SW 1271 (cell line): ENCODE data around the gene CKAP2L.
A peak's percentile ranks its signal among the peaks of the same experiment; 100 is the strongest.
"Not testable (repeated sequence)": the region's sequence is repeated elsewhere in the genome, so short reads cannot be mapped to it uniquely, and the experiment has no call there.

ENCODE experiments used
- DNase-seq, 2 experiments: peaks; one replicate each; lab custom pipeline; 2025; lab: John Stamatoyannopoulos, UW

CKAP2L gene

DNA sequence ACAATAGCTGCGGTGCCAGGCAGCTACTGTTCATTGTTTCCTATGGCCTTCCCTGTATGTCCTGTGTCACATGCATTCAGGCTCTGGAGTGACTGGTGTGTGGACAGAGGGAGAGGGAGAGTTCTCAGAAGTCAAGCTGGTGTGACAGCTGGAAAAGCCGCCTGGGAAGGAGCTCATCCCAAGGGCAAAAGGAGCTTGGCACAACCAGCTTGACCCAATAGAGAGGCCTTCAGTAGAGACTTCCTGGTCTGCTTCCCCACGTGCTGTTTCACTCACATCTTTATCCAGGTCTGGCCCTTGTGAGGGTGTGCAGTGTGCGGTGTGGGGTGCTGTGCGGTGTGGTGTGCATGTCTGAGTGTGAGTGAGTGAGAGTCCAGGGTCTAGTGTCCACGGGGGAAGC, 54.7 kb downstream of the CKAP2L start:
- DNase-seq, result no peak

DNA sequence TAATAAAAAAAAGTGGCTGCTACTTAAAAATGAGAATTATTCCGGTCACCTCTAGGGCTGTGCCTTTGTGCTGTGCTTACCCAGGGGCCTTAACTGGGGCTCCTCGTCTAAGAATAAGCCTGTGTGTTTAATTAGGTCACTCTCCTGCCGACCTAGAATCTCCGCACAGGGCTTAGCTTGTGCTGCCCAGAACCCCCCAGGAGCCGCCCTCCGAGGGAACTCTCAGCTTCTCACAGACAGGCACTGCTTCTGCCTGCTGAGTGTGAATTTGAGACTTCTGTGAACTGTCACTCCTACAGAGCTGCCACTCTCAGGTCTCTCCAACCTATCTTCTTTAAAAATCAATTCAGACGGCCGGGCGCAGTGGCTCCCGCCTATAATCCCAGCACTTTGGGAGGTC, 55.4 kb downstream of the CKAP2L start:
- no peak for DNase-seq

DNA sequence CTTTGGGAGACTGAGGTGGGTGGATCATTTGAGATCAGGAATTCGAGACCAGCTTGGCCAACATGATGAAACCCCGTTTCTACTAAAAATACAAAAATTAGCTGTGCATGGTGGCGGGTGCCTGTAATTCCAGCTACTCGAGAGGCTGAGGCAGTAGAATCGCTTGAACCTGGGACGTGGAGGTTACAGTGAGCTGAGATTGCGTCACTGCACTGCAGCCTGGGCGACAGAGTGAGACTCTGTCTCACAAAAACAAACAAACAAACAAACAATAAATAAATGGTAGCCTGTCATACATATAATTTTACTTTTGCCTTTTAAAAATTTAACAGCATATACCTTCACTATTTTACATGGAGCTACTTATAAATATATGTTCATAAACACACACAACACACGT, 57.5 kb downstream of the CKAP2L start:
- DNase-seq, result not testable (repeated sequence)

DNA sequence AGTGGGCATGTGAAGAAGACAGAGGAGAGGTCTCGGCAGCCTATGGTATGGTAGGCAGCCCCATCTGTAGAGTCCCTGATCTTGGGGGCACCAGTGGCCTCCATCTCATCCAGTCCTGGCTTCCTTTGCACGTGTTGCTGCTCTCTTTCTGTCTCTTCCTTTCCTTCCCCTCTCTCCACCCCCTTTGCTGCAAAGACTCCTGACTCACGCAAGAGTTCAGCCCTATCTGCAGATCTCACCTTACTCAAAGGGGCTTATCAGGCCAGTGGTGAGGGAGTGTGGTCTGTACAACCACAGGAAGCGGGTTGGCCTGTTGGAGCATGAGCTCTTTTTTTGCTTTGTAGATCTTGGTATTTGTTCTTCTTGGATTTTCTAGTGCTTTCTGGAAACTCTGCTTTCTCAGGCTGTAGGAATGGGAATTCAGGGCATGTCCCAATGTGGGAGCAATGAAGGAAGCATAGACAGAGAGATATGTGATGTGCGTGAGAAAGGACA, 58.2 kb downstream of the CKAP2L start:
- no peak for DNase-seq

DNA sequence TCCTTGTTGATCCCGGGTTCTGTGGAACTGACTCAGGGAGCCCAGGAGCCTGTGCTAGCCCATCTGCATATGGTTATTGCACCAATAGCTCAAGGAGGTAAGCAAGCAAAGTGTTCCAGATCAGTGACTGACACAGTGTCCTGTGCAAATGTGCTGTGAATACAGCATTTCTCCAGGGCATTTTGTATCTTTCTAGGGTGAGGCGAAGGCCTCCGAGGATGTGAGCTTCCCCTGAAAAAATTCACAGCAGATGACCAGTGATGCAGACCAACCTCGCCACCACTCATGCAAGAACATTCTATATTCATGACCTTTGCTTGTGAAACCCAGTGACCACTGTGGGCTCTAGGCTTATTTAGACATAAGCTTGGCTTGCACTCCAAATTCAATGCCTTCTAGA, 58.8 kb downstream of the CKAP2L start:
- no peak for DNase-seq

DNA sequence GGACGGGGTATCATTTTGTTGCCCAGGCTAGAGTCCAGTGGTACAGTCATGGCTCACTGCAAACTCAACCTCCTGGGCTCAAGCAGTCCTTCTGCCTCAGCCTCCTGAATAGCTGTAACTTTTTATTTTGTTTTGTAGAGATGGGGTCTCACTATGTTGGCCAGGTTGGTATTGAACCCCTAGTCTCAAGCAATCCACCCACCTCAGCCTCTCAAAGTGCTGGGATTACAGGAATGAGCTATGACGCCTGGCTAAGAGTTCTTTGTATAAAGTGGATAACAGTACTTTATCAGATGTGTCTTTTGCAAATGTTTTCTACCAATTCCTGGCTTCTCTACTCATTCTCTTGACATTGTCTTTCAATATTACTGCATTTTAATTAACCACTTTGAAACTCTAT, 60.7 kb downstream of the CKAP2L start:
- no peak for DNase-seq

DNA sequence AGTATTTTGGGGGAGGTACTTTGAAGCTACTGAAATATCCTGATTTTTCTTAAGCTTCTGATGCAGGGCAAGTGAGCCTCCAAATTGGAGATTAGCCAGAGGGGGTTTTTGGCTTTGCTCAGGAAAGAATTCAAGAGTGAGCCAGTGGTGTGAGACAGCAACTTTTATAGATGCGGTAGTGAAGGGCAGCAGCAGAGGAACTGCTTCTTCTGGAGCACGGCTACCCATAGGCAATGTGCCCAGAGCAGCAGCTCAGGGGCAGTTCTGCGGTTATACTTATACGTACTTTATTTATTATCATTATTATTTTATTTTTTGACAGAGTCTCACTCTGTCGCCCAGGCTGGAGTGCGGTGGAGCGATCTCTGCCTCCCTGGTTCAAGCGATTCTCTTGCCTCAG, 63.4 kb downstream of the CKAP2L start:
- no peak for DNase-seq

DNA sequence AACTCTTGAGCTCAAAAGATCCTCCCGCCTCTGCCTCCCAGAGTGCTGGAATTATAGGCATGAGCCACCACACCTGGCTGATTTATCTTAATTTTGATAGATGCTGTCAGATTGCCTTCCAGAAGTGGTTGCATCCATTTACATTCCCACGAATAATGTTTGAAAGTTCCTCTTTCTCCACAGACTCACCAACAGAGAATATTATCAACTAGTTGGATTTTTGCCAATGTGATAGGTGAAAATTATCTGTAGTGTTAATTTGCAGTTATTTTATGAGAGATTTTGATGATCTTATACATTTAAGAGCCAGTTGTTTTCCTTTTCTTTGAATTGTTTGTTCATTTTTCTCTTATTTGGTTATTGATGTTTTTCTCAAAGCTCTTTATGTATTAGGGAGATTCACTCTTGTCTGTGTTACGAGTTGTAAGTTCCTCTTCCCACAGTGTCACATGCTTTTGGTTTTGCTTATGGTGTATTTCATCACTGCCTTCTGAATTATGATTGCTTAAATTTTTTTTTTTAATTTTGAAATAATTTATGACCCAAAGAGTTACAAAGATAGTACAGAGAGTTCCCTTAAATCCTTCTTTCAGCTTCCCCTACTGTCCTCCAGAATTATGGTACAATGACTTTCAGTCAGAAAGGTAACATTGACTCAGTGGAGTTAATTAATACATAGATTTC, 64.3 kb downstream of the CKAP2L start:
- DNase-seq, result no peak

DNA sequence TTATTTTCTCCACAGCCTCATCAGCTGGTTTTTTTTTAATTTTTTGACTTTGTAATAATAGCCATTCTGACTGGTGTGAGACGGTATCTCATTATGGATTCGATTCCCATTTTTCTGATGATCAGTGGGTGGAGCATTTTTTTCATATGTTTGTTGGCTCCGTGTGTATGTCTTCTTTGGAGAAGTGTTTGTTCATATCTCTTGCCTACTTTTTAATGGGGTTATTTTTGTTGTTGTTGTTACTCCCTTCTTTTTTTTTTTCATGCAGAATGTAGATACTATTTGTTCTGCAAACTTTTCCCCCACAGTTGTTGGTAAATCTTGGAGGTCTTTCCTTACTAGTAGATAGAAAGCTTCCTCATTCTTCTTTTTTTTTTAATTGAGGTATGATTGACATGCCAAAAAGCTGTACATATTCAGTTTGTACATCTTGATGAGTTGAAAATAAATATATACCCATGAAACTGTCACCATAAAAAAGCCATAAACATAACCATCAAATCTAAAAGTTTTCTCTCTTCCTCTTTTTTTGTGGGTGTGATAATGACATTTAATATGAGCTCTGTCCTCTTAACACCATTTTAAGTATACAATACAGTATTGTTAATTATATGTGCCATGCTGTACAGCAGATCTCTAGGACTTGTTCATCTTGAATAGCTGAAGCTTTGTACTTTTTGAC, 65.4 kb downstream of the CKAP2L start:
- no peak for DNase-seq

DNA sequence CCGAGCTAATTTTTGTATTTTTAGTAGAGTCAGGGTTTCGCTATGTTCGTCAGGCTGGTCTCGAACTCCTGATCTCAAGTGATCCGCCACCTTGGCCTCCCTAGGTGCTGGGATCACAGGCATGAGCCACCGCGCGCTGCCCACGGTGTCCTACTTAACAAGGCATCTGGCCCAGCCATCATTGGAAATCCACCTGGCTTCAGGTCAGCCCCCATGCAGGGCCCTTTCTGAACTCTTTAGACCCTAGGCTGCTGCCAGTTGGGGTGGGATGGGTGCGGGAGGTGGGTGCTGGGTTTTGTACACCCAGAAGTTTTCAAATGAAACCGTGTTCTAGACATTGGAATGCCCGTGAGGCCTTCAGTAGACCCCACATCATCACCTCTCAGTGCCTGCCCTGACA, 70.2 kb downstream of the CKAP2L start:
- no peak for DNase-seq

DNA sequence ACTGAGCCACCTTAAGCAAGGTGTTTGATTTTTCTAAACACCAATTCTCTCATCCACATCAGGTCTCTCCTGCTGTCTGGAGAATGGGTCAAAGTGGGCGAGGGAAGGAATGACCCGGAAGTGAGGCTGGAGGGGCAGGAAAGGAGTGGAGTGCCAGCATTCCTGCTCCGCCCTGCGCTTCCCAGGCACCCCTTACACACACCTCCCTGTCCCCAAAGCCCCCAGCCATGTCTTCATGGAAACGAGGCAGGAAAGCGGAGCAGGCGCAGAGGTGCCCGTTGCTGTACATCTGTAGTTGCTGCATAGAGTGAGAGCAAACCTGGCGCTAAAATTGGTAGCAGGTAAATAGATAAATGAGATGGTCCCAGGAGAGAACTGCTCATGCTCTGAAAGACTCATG, 70.8 kb downstream of the CKAP2L start:
- DNase-seq, result no peak

DNA sequence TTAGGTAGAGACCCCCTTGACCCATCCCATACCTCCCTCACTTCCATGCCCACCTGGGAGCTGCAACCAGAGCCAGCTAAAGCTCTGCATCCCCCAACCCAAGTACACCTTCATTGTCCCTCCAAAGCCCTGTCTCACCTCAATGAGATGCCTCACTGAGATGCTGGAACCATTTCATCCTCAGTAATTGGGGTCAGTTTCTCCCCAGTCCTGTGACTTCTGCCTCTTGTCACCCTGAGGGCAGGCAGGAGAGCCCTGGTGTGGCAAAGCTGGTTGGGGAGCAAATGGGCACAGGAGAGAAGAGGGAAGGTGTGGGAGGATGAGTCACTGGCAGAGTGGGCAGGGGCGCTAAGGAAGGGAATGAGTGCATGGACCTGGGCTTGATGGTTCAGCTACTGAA, 71.5 kb downstream of the CKAP2L start:
- DNase-seq, result peak in 1 of 2 experiments; percentile 10

DNA sequence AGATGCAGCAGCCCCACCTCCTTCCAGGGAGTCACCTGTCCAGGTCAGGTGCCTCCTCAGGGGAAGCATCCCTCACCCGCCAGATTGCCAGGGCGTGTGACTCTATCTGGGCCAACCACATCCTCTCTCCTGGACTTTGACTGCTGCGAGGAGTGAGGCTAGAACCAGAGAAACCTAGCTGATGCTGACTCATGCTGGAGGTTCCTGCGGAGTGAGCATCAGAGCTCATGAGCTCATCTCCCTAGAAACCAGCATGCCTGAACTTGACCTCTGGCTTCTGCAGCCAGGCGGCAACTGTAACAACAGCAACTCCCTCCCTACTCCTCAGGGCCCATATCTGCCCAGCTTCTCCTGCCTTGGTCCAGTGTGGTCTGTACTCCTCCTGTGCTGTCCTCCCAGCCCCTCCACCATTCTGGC, 71.9 kb downstream of the CKAP2L start:
- DNase-seq, result peak; percentile 91 to 94

DNA sequence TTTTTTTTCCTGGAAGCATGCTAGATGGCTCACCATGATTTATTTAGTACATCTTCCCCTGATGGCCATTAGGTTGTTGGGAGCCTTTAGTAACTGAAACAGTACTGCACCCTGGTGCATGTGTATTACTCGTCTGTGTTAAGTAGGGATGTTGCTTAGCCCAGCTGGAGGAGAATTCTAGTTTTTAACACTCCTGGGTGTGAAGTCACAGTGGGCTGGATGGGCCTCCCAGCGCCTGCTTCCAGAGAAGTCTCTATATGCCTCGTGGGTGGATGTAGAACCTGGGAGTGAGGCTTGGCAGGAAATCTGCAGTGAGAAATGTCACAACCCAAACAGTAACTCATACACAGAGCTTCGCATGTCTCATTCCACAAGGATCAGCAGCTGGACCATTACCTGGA, 72.5 kb downstream of the CKAP2L start:
- no peak for DNase-seq

DNA sequence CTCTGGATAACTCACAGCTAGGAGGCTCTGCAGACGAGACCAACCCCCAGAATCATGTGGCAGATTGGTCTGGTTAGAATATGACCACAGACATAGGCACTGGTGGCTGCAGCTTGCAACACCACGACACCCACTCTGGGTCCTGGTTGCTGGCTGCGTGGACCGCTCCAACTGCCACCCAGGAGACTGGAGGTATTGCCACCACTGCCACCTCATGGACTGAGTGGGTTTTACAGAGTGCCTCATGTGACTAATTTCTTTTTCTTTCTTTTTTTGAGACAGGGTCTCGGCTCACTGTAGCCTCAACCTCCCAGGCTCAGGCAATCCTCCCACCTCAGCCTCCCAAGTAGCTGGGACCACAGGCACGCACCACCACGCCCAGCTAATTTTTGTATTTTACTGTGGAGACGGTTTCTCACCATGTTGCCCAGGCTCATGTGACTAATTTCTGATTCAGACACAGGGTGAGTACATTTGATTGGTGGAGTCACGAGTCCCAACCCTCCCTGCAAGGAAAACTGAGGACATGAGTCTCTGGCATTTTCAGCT, 73.5 kb downstream of the CKAP2L start:
- peak; percentile 30 to 79 for DNase-seq

DNA sequence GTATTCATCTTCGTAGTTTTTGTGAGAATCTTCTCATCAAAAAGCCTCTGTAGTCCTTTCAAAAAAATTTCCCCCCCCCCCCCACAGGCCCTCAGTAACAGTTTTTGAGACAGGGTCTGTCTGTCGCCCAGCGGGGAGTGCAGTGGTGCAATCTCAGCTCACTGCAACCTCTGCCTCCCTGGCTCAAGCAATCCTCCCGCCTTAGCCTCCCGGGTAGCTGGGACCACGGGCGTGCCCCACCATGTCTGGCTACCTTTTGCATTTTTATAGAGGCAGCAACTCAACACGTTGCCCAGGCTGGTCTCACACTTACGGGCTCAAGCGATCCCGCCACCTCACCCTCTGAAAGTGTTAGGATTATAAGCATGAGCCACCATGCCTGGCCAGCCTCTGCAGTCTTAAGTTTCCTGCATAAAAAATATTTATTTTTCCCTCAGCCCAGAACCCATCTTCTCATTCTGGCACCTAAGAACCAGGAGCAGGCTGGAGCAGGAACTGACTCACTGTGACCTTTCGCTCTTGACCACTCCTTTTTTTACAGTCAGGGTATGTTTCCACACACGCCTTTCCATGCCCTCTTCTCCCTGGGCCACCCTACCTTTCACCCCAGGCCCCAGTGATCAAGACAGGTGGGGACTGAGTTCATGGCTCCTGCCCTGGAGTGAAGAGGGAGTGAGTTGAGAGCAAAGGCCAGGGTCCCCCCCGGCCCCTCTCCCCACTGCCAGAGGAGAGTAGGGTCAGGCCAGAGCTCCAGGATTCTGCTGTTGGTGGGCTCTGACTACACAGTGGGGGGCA, 76.1 kb downstream of the CKAP2L start:
- DNase-seq, result peak in 1 of 2 experiments; percentile 31

DNA sequence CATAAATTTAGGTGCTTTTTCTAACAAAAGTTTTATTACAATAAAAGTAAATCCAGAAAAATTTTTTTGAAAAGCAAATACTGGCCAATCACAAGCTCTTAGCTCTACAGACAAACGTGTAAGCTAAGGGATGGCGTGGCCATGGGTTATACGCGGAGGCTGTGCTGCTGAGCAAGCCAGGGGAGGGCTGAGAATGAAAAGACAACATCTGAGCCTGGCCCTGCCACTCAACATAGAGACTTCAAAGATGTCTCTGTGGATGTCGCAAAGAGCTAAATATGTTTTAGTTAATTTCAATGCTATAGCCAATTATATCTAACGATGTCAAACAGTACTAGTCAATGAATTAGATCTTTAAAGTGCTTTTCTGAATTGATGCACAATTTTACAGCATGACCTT, 76.9 kb downstream of the CKAP2L start:
- no peak for DNase-seq
